Epidermal melanocyte (primary cell): Measurements from ENCODE around the gene TRIM22.
"Not testable (repeated sequence)": the region's sequence is repeated elsewhere in the genome, so short reads cannot be mapped to it uniquely, and the experiment has no call there.

Source experiments
- DNase-seq: peaks from one replicate; pipeline ENCODE4 v3.0.0; 2011; ENCODE audit warnings: low spot score; ENCODE audit not compliant: insufficient read length

TRIM22 gene

GRCh38 chr11:5689551-5689983 lies at the start of gene TRIM22:
Gene TRIM22 (plus strand): TSS chr11:5689790. CDS start chr11:5696233, 6,443 bp downstream.
- DNase-seq, result no peak

- DNase-seq, result no peak
These were observed 49.6 kb upstream of the TRIM22 start for GRCh38 chr11:5639953-5640352.

- DNase-seq, result no peak
These were observed 46.0 kb upstream of the TRIM22 start for GRCh38 chr11:5643585-5643984.

GRCh38 chr11:5646139-5646538 lies 43.5 kb upstream of the TRIM22 start:
- DNase-seq, result no peak

GRCh38 chr11:5655474-5655873 lies 34.1 kb upstream of the TRIM22 start:
- no peak for DNase-seq

GRCh38 chr11:5656956-5657355 lies 32.6 kb upstream of the TRIM22 start:
- DNase-seq, result not testable (repeated sequence)

- no peak for DNase-seq
These were observed 31.3 kb upstream of the TRIM22 start for GRCh38 chr11:5658318-5658717.

GRCh38 chr11:5663511-5663910 lies 26.1 kb upstream of the TRIM22 start:
- DNase-seq, result no peak

GRCh38 chr11:5665051-5665570 lies 24.5 kb upstream of the TRIM22 start:
- DNase-seq, result no peak

GRCh38 chr11:5665746-5666401 lies 23.7 kb upstream of the TRIM22 start:
- DNase-seq, result no peak

GRCh38 chr11:5666402-5666793 lies 23.2 kb upstream of the TRIM22 start:
- no peak for DNase-seq

GRCh38 chr11:5671831-5672230 lies 17.8 kb upstream of the TRIM22 start:
- no peak for DNase-seq

GRCh38 chr11:5674391-5674790 lies 15.2 kb upstream of the TRIM22 start:
- DNase-seq, result no peak

GRCh38 chr11:5679811-5680210 lies 9.8 kb upstream of the TRIM22 start:
- DNase-seq, result no peak

GRCh38 chr11:5682890-5683441 lies 6.6 kb upstream of the TRIM22 start:
- DNase-seq, result not testable (repeated sequence)

GRCh38 chr11:5683620-5684019 lies 6.0 kb upstream of the TRIM22 start:
- not testable (repeated sequence) for DNase-seq

- no peak for DNase-seq
These were observed 5.4 kb upstream of the TRIM22 start for GRCh38 chr11:5684036-5684645.

- peak; percentile 98 for DNase-seq
These were observed 4.8 kb upstream of the TRIM22 start, which contains the start of gene TRIM5 for GRCh38 chr11:5684646-5685362. Gene TRIM5 (minus strand): TSS chr11:5685074. CDS start chr11:5680177, 4,897 bp downstream.

GRCh38 chr11:5686426-5686825 lies 3.2 kb upstream of the TRIM22 start:
- DNase-seq, result no peak

- no peak for DNase-seq
These were observed 1.1 kb upstream of the TRIM22 start for GRCh38 chr11:5688482-5688881.

- DNase-seq, result no peak
These were observed 626 bp downstream of the TRIM22 start for GRCh38 chr11:5690216-5690615.

GRCh38 chr11:5690736-5691135 lies 1.1 kb downstream of the TRIM22 start:
- DNase-seq, result no peak
